Loucy (cell line): ENCODE results near the gene SIGLEC15.

ENCODE experiments used
- CTCF ChIP-seq: fragments of 200-600 bp; sonication (generic); conservative IDR thresholded peaks from 2 replicates; pipeline ENCODE4 v1.5.1; 2014; ENCODE audit warnings: mild to moderate bottlenecking, antibody characterized with exemption, low read length
- EZH2phosphoT487 ChIP-seq: fragments of 200-600 bp; IDR thresholded peaks from 2 replicates; pipeline ENCODE4 v1.6.1; 2018; ENCODE audit warnings: antibody characterized with exemption, mild to moderate bottlenecking, moderate library complexity, borderline replicate concordance

GRCh38 chr18:45788861-45789260 is 36.6 kb upstream of the SIGLEC15 start:
- no peak for TF ChIP-seq CTCF
- no peak for TF ChIP-seq EZH2phosphoT487
